HG02973 (cell line): ENCODE results near the gene CDH13.

ENCODE experiments used
- ATAC-seq: cut with Tn5 transposase; IDR thresholded peaks from one replicate; pipeline ENCODE4 v1.9.1; 2021; ENCODE audit warnings: moderate library complexity; ENCODE audit not compliant: unreplicated experiment

CDH13 gene

GRCh38 chr16:82684256-82684655 lies 57.5 kb downstream of the CDH13 start:
- no peak for ATAC-seq

DNA sequence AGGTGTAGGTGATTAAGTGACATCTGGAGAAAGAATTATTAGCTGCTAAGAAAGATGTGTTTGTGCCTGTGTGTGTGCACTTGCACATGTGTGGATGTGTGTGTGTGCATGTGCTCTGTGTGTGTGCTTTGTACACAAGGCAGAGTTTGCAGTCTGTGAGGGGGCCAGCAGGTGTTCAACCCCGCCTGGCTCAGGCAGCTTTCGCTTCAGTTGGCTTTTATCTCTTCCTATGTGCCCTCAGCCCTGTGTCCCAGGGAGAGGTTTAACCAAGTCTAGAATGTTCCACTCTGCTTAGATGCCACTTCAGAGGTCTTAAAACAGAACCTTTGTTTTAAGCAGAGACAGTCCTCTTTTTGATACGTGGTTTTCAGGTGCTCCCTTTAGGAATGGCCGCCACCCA lies 58.8 kb downstream of the CDH13 start:
- no peak for ATAC-seq

DNA sequence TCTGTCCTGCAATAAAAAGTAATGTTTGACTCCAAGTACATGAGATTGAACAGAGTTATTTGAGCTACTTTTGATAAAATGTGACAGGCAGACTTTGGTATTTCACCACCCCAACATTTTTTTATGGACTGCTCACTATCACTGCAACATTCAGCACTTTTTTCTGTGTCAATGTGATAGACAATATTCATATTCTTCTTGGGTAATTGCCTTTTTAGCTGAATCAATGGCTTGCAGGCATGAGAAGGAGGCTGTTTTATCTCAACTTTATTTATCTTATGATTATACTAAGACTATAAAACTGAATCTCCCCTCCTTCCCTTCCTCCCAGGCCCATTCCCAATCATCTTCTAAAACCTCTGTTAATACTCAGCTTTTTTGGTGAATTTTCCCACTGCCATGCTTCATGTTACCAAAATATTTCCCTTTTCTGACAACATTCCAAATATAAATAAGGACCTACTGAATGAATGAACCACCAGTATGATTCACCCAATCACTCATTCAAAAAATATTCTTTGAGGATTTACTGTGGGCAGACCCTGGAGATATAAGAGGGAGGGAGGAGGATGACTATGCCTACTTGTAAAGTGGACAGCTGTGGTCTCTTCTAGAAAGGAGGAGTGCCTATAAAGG lies 67.6 kb downstream of the CDH13 start:
- no peak for ATAC-seq

DNA sequence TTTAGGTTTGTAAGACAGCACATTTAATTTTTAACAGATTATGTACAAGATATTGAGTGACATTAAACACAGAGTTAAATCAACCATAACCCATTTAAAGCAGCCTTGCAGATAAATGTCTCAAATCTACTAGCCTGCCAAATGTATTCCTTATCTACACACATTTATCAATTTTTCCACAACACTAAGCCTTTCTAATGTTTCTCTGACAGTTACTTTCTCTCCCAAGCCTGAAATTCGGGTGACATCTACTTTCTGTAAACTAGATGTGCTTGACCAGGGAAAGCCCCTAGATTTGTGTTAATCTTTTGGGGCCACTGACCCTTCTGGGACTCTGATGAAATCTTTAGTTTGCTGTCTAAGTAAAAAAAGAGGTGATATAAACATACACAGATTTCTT lies 69.0 kb downstream of the CDH13 start:
- no peak for ATAC-seq

DNA sequence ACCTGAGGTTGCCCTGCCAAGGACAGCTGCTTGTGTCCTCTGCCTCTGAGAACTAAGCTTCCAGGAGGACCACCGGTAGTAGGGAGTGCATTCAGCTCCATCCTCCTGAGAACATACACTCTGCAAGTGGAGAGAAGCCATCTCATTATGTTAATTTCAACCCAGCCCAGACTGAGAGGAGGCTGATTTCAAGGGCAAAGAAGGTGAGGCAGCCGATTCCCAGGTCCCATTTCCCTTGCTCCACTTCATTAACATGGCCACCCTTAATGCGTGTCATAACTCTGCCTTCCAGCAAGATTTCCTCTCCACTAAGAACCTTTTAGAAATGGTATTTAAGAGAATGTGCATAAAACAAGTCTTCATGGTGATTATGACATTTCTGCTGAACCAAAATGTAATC lies 72.5 kb downstream of the CDH13 start:
- ATAC-seq: no peak

GRCh38 chr16:82699711-82700495 lies 73.1 kb downstream of the CDH13 start:
- no peak for ATAC-seq

DNA sequence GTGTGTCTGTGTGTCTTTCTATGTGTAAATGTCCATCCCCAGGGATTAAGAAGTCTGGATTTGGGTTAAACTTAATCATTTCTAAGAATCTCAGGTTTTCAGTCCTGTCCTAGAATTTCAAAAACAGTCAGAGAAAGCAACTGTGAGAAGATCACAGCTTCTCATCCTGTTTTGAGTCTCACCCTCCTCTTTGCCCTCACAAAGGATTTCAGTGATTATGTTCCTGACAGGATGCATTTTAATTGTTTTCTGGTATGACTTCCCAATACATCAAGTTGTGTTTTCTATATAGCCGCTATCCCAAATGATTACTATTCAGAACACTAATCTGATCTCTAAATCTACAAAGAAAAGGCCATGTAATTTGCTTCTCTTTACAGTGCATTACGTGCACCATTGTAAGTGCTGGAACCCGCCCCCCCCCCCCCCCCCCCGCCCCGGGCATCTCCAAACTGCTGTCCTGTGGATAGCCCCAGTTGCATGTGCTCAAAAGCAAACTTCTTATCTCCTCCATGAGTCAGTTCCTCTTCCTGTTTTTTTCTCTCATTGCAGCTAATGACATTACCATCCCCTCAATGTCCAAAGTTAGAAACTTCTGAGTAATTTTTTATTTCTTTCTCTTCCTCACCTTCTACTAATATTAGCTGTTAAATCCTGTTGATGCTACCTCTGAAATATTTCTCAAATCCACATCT lies 73.9 kb downstream of the CDH13 start:
- ATAC-seq: no peak

- ATAC-seq: no peak
Observed at GRCh38 chr16:82701442-82701955, 74.7 kb downstream of the CDH13 start.

- no peak for ATAC-seq
Observed at GRCh38 chr16:82703161-82703560, 76.4 kb downstream of the CDH13 start.

DNA sequence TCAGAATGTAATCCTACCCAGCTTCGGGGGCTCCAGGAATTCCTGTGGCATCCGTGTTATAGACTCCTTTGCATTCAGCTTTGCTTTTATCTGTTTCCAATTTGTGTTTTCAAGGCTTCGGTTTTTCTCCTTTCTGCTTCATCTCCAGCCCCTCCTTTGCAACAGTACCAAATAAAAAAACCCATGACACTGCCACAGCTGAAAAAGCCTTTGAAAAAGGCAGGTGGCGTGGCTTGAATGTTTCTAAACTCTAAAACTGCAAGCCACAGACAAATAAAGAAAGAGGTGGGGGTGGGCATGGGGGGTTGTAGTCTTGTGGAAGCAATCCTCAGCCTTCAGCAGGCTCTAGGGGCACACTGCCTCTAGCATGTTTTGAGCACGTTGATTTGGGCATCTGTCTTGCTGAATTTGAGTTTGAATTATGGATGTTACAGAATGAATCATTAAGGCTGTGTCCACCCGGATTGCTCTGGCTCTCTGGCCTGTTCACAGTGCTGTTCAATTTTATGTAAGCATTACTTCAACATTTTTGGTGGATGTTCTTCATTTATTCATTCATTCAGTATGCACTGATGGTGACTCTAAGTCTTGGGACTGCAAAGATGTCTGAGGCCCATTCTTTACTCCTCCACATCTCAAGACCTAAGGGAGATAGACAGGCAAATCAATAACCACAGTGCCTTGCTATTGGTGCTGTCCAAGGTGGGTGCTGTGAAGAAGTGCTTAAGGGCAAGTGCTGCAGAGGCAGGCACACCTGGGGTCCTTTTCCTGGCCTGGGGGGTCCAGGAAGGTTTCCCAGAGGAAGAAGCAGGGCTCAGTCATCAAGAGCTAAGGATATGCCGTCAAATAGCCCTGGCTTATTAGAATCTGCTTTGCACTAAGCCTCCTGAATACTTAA lies 77.4 kb downstream of the CDH13 start:
- ATAC-seq: no peak

- ATAC-seq: no peak
Observed at GRCh38 chr16:82709987-82710386, 83.2 kb downstream of the CDH13 start.

DNA sequence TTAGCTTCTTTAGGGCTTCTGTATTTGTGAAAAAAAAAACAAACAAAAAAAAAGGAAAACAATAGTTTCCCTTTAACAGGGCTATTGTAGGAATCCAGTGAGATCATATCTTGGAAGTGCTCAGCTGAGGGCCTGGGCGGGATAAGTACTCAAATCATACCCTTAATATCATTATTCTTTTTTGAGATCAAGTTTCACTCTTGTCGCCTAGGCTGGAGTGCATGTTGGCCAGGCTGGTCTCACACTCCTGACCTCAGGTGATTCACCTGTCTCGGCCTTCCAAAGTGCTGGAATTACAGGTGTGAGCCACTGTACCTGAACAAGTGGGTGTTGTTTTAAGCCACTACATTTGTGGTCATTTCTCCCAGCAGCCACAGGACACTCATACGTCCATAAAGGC lies 87.0 kb downstream of the CDH13 start:
- no peak for ATAC-seq

DNA sequence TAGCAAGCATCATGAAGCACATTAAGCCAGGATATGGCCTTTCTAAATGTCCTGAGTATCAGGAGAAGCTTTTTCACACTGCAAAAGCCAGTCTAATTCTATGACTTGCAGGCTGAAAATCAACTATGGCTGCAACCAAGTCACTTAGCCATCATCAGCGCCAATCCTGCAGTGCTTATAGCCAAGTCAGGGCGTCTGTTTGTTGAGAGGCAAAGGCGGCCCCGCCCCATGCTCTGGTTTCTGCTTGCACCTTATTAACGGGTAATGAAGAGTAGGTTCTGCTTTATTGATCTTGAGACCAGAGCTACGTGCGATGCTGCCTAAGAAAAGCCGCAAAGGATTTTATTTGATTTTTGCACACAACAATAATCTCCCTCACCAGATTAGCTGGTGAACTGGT lies 88.4 kb downstream of the CDH13 start:
- no peak for ATAC-seq

GRCh38 chr16:82715833-82716232 lies 89.1 kb downstream of the CDH13 start:
- ATAC-seq: no peak

GRCh38 chr16:82716361-82716855 lies 89.6 kb downstream of the CDH13 start:
- no peak for ATAC-seq

- no peak for ATAC-seq
Observed at GRCh38 chr16:82720414-82720813, 93.6 kb downstream of the CDH13 start.

GRCh38 chr16:82726306-82726705 lies 99.5 kb downstream of the CDH13 start:
- no peak for ATAC-seq

DNA sequence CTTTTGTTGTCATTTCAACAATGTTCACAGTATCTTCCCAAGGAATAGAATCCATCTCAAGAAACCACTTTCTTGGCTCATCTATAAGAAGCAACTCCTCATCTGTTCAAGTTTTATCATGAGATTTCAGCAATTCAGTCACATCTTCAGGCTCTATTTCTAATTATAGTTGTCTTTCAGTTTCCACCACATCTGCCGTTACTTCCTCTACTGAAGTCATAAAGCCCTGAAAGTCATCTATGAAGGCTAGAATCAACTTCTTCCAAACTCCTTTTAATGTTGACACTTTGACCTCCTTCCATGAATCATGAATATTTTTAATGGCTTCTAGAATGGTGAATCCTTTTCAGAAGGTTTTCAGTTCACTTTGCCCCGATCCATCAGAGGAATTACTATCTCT lies 102.1 kb downstream of the CDH13 start:
- no peak for ATAC-seq

- no peak for ATAC-seq
Observed at GRCh38 chr16:82730901-82731300, 104.1 kb downstream of the CDH13 start.

DNA sequence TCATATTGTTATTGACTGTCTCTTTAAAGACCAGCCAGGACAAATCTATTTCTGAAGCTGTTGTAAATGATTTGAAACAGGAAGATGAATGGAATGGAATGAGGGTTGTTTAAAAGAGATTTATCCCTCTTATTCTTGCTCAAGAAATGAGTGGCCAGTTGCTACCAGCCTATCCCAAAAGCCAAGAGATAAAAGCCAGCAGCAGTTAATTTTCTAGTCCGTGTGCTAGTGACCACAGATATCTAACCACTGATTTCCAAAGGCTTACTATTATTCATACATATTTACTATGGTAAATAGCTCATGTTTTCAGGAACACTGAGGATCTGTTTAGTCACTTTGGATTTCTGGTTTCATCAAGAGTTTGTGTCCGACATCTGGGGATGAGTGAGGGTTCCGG lies 105.7 kb downstream of the CDH13 start:
- no peak for ATAC-seq

DNA sequence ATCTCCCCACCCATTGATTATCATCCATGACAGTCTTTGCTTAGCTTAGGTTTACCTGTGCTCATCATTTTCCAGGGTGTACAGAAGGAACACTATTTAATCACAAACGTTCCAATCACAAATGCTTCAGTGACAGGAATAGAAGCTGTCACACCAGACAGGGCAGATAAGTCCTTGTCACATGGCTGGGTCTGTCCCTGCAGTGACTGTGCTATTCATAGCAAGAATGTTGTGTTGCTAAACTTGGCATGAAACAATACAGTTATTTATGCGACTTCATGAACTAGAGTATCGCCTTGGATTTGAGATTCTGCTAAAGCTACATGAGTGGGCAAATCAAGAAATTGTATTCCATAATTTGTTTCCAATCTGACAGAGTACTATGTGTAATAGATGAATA lies 108.4 kb downstream of the CDH13 start:
- ATAC-seq: no peak
